Panc1 (cell line): ENCODE data around the gene RXFP3. TPM values are rescaled to one million over a fixed set of nuclear protein-coding genes. Genes with fewer than 3 reads are reported as not detected.

Experiments used
- ATAC-seq: fragments of 200-7000 bp; cut with Tn5 transposase; 2 replicates; pipeline ENCODE4 v1.9.1; 2020; ENCODE audit warnings: mild to moderate bottlenecking, moderate library complexity
- BruUV-seq: library from RNA; stranded (reverse); fragments of 400-500 nt; replicated peaks from 2 replicates; lab custom pipeline; 2021; lab: Mats Ljungman, UMichigan
- CTCF ChIA-PET: fragments of 300-600 bp; sonication (Branson Sonifier 250); formaldehyde crosslinking; loops from one replicate; lab custom pipeline; 2022; ENCODE audit warnings: antibody characterized with exemption; lab: Charles Lee
- POLR2A ChIA-PET: fragments of 300-600 bp; sonication (Branson Sonifier 250); formaldehyde crosslinking; loops from one replicate; lab custom pipeline; 2022; ENCODE audit warnings: antibody characterized with exemption; lab: Charles Lee
- DNase-seq: peaks from one replicate; pipeline ENCODE4 v3.0.0-alpha.2; 2010; ENCODE audit warnings: low read depth, low spot score
- H3K27ac ChIP-seq: 2 replicates; pipeline ENCODE4 v1.5.1; 2011; ENCODE audit warnings: mild to moderate bottlenecking, low read length, inconsistent platforms
- H3K27me3 ChIP-seq: fragments of 200-500 bp; sonication (Bioruptor generic); 2 replicates; pipeline ENCODE4 v1.6.0; 2014; ENCODE audit warnings: low read length, inconsistent platforms; ENCODE audit not compliant: control insufficient read depth, insufficient read depth
- H3K36me3 ChIP-seq: fragments of 200-500 bp; sonication (Bioruptor generic); 2 replicates; pipeline ENCODE4 v1.5.1; 2014; ENCODE audit warnings: inconsistent platforms, mild to moderate bottlenecking, low read length, moderate library complexity; ENCODE audit not compliant: control insufficient read depth, insufficient read depth
- H3K4me1 ChIP-seq: 2 replicates; pipeline ENCODE4 v1.5.1; 2011; ENCODE audit warnings: inconsistent platforms, mild to moderate bottlenecking, low read length, moderate library complexity; ENCODE audit not compliant: control insufficient read depth, insufficient read depth
- H3K4me3 ChIP-seq, 2 experiments: 2 replicates each; pipeline ENCODE4 v1.5.1; 2011 to 2012; ENCODE audit warnings: low read depth in 2 of 2, low read length in 2 of 2, mild to moderate bottlenecking in 2 of 2, inconsistent platforms in 1 of 2, moderate library complexity in 1 of 2
- H3K9me3 ChIP-seq: fragments of 200-500 bp; sonication (Bioruptor generic); 2 replicates; pipeline ENCODE4 v1.5.1; 2014; ENCODE audit warnings: low read depth, mild to moderate bottlenecking, inconsistent platforms, low read length, moderate library complexity; ENCODE audit not compliant: control insufficient read depth, insufficient read depth
- POLR2AphosphoS5 ChIP-seq: IDR thresholded peaks from 2 replicates; pipeline ENCODE4 v1.6.1; 2012; ENCODE audit warnings: mild to moderate bottlenecking, low read depth, low read length, moderate library complexity
- SIN3A ChIP-seq: IDR thresholded peaks from 2 replicates; pipeline ENCODE4 v1.6.1; 2012; ENCODE audit warnings: low read depth, mild to moderate bottlenecking, low read length, moderate library complexity, borderline replicate concordance; ENCODE audit not compliant: insufficient read depth
- TCF7L2 ChIP-seq: IDR thresholded peaks from 2 replicates; pipeline ENCODE4 v1.6.1; 2011; ENCODE audit warnings: mild to moderate bottlenecking, low read depth, low read length, inconsistent platforms
- in situ Hi-C: cut with HindIII; loops from 2 replicates; pipeline ENCODE4 v1.10.0; 2016; ENCODE audit warnings: low sequenced_read_pairs, low pct_unique_long_range_greater_than_20kb
- intact Hi-C: fragments of 100-400 bp; cut with micrococcal nuclease; formaldehyde crosslinking; loops from one replicate; pipeline ENCODE4 v1.10.0; 2022; ENCODE audit not compliant: unreplicated experiment
- total RNA-seq: library from RNA; stranded (reverse); gene quantifications from one replicate; pipeline ENCODE4 v1.2.1, GENCODE V29; 2021; ENCODE audit not compliant: unreplicated experiment
- TF ChIP-seq, protein P1 (sequence below), 2 experiments: IDR thresholded peaks; 2 replicates each; pipeline ENCODE4 v1.6.1; 2011 to 2012; ENCODE audit warnings: low read depth in 2 of 2, control low read depth in 1 of 2, low read length in 1 of 2, mild to moderate bottlenecking in 1 of 2, moderate library complexity in 1 of 2; ENCODE audit not compliant: insufficient read depth in 1 of 2
- TF ChIP-seq, protein P2 (sequence below): fragments of 450-650 bp; IDR thresholded peaks from 2 replicates; pipeline ENCODE4 v1.5.1; 2017; ENCODE audit warnings: mild to moderate bottlenecking

The RXFP3 gene
- total RNA-seq, 1 experiment from 2014 or later: not detected

DNA sequence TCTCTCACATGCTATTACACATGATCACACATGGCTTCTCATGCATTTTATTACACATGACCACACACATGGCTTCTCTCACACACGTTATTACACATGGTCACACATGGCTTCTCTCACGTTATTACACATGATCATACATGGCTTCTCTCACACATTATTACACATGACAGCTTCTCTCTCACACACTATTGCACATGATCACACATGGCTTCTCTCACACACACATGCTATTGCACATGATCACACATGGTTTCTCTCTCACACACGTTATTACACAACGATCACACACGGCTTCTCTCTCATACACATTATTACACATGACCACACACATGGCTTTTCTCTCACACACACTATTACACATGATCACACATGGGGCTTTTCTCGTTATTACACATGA lies 49.3 kb downstream of the RXFP3 start:
- ATAC-seq (no peak), DNase-seq (no peak)
- Histone ChIP-seq H3K4me3 (no peak overlapping the region), H3K27me3 (no peaks in the 10 kb centered on the region), H3K27ac (no peak overlapping the region), H3K4me1 (no peaks in the 10 kb centered on the region), H3K9me3 (no peaks in the 10 kb centered on the region), H3K36me3 (no peaks in the 10 kb centered on the region)
- intact Hi-C loops: no loop called here
- ChIA-PET CTCF (no interaction called here), POLR2A (no interaction called here)
- no peak for TF ChIP-seq SIN3A
- TF ChIP-seq TCF7L2: no peak
- TF ChIP-seq, protein P1, sequence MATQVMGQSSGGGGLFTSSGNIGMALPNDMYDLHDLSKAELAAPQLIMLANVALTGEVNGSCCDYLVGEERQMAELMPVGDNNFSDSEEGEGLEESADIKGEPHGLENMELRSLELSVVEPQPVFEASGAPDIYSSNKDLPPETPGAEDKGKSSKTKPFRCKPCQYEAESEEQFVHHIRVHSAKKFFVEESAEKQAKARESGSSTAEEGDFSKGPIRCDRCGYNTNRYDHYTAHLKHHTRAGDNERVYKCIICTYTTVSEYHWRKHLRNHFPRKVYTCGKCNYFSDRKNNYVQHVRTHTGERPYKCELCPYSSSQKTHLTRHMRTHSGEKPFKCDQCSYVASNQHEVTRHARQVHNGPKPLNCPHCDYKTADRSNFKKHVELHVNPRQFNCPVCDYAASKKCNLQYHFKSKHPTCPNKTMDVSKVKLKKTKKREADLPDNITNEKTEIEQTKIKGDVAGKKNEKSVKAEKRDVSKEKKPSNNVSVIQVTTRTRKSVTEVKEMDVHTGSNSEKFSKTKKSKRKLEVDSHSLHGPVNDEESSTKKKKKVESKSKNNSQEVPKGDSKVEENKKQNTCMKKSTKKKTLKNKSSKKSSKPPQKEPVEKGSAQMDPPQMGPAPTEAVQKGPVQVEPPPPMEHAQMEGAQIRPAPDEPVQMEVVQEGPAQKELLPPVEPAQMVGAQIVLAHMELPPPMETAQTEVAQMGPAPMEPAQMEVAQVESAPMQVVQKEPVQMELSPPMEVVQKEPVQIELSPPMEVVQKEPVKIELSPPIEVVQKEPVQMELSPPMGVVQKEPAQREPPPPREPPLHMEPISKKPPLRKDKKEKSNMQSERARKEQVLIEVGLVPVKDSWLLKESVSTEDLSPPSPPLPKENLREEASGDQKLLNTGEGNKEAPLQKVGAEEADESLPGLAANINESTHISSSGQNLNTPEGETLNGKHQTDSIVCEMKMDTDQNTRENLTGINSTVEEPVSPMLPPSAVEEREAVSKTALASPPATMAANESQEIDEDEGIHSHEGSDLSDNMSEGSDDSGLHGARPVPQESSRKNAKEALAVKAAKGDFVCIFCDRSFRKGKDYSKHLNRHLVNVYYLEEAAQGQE (IDR thresholded peaks at IDR 0.05; ENCODE audit: insufficient read depth in 1 of 2, low read depth in 2 of 2, low read length in 1 of 2): no peak
- no peak for TF ChIP-seq POLR2AphosphoS5
- TF ChIP-seq, protein P2, sequence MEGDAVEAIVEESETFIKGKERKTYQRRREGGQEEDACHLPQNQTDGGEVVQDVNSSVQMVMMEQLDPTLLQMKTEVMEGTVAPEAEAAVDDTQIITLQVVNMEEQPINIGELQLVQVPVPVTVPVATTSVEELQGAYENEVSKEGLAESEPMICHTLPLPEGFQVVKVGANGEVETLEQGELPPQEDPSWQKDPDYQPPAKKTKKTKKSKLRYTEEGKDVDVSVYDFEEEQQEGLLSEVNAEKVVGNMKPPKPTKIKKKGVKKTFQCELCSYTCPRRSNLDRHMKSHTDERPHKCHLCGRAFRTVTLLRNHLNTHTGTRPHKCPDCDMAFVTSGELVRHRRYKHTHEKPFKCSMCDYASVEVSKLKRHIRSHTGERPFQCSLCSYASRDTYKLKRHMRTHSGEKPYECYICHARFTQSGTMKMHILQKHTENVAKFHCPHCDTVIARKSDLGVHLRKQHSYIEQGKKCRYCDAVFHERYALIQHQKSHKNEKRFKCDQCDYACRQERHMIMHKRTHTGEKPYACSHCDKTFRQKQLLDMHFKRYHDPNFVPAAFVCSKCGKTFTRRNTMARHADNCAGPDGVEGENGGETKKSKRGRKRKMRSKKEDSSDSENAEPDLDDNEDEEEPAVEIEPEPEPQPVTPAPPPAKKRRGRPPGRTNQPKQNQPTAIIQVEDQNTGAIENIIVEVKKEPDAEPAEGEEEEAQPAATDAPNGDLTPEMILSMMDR: no peak
- in situ Hi-C loops: no loop called here
- no TSS peak for BruUV-seq

Other genes starting within 250 kb of the RXFP3 start
- 0.15 TPM for gene ADAMTS12, start 44.4 kb upstream of the RXFP3 start, total RNA-seq
- not detected for gene SLC45A2, start 48.3 kb downstream of the RXFP3 start, total RNA-seq
- 20.6 TPM for gene AMACR, start 71.7 kb downstream of the RXFP3 start, total RNA-seq
- gene C1QTNF3, start 106.8 kb downstream of the RXFP3 start, total RNA-seq: 2.1 TPM